Suprapubic skin (tissue), 4 donors: ENCODE data around the gene WDFY4.

Source experiments
- POLR2A ChIP-seq, 2 donors: fragments of 450-650 bp; IDR thresholded peaks; one replicate each; pipeline ENCODE4 v1.6.1; 2017; ENCODE audit warnings: antibody characterized with exemption in 2 of 2, mild to moderate bottlenecking in 2 of 2, moderate library complexity in 2 of 2
- POLR2AphosphoS5 ChIP-seq, 3 donors: sonication (generic); formaldehyde crosslinking; IDR thresholded peaks; one replicate each; pipeline ENCODE4 v1.6.1; 2017; ENCODE audit warnings: antibody characterized with exemption in 3 of 3

- TF ChIP-seq POLR2A (IDR thresholded peaks at IDR 0.05) (no peak), POLR2AphosphoS5 (IDR thresholded peaks at IDR 0.05) (no peak)
Observed at GRCh38 chr10:48833674-48834073, 149.0 kb downstream of the WDFY4 start.
